Adrenal gland (tissue), 5 donors: ENCODE data around the gene ACSF3.

ENCODE experiments used
- POLR2A ChIP-seq, 2 donors: fragments of 450-650 bp; IDR thresholded peaks; one replicate each; pipeline ENCODE4 v1.6.1; 2017; ENCODE audit warnings: antibody characterized with exemption in 2 of 2, mild to moderate bottlenecking in 2 of 2, moderate library complexity in 1 of 2
- TF ChIP-seq, protein P1 (sequence below), 6 experiments: fragments of 450-650 bp in 4 of 6; fragments of 200-600 bp in 2 of 6; sonication (generic) in 1 of 6; IDR thresholded peaks; 1 replicate in 5 of 6; 2 replicates in 1 of 6; pipeline versions ENCODE4 v1.5.1 to v1.8.0; 2016 to 2021; ENCODE audit warnings: antibody characterized with exemption in 6 of 6, mild to moderate bottlenecking in 2 of 6, moderate library complexity in 1 of 6
- donor health status: DM: no; HTN: no; CAD: no.

DNA sequence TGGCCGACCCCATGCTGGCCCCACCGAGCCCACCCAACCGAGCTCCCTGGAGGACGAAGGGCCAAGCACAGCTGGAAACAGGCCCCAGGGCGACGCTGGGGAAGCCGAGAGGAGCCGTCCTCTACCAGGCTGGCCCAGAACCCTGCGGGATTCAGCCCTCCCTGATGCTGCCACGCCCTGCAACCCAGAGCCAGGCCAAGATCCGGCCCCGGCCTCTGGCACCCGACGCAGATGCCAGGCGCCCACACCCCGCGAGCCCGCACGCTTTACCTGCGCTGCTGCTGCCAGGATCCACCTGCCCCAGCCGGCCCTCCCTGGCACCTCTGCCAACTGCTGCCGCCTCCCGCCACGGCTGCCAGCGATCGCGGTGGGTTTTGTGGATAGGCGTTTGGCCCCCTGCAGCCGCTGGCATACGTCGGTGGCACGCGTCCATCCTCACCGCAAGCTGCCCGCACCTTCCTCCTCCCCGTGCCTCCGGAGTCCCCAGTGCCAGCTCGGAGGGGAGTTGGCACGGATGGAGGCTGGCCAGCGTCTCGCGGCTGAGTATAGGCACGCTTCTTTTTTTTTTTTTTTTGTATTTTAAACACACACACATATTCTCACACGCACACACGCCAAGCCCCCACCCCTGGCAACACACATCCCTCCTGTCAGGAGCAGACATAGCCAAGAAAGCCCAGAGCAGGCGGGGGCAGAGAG, 41.3 kb upstream of the ACSF3 start:
- TF ChIP-seq, protein P1, sequence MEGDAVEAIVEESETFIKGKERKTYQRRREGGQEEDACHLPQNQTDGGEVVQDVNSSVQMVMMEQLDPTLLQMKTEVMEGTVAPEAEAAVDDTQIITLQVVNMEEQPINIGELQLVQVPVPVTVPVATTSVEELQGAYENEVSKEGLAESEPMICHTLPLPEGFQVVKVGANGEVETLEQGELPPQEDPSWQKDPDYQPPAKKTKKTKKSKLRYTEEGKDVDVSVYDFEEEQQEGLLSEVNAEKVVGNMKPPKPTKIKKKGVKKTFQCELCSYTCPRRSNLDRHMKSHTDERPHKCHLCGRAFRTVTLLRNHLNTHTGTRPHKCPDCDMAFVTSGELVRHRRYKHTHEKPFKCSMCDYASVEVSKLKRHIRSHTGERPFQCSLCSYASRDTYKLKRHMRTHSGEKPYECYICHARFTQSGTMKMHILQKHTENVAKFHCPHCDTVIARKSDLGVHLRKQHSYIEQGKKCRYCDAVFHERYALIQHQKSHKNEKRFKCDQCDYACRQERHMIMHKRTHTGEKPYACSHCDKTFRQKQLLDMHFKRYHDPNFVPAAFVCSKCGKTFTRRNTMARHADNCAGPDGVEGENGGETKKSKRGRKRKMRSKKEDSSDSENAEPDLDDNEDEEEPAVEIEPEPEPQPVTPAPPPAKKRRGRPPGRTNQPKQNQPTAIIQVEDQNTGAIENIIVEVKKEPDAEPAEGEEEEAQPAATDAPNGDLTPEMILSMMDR (IDR thresholded peaks at IDR 0.05): no peak
- no peak for TF ChIP-seq POLR2A (IDR thresholded peaks at IDR 0.05)
